ENCODE measurements around the gene LMOD3.

The LMOD3 gene

DNA sequence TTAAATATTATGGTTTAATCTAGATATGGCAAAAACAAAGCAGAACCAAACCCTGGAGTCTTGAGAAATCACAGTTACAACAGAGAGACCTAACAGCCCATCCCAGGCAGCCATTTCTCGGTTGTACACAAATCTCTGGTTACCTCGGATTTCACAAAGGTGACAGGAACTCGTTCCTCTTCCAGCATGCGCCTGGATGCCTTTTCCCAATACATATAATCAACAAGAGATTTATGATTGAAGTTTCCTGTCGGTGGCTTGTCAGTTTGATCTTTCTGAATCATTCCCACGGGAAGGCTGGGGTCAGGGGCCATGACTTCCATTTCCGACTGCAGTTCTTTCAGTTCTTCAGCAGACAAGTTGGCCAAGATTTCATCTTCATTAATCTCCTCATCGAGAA is 445 bp downstream of the LMOD3 start:
- DNase-seq (ENCODE audit: low spot score): no peak

DNA sequence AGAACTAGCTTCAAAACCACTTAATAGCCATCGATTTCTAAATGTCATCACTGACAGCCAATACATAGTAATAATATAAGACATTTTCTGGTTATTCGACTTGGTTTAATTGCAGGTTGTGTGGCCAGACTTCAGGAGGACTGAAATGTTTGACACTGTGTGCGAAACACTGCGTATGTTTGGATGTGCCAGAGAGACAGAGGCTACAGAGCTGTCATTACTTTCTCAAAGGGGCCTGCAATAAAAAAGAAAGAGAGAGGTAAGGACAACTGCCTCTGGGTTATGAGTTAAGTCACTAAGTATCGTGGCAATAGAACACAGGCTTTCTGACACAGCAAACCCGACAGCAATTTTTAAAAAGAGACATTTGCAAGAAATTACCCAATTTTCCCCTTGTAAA is 882 bp downstream of the LMOD3 start:
- DNase-seq (ENCODE audit: low spot score): no peak

DNA sequence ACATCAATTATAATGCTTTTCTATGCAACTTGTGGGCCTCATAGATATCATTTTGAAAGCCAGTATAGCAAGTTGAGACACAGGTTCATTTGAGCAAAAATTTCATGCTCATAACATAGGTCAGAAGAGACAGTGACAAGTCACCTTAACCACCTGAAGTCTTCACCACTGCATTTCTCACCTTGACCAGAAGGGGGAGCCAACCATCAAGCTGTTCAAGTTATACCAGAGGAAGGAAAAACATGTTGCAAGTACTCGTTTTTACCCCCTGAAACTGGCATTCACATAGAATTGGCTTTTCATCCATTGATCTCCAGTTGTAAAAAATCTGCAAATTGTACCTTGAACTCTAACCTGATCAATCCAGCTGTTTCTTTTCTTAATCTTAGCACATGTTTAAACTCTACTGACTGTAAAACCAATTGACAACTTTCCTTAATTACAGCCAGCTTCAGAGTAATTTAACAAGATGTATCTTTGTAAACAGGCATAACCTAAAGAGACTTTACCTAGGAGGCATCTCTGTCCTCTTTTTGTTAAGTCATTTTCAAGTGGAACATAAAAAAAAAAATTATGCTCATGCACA is 1.4 kb downstream of the LMOD3 start:
- DNase-seq (ENCODE audit: low spot score): peak; percentile 66

DNA sequence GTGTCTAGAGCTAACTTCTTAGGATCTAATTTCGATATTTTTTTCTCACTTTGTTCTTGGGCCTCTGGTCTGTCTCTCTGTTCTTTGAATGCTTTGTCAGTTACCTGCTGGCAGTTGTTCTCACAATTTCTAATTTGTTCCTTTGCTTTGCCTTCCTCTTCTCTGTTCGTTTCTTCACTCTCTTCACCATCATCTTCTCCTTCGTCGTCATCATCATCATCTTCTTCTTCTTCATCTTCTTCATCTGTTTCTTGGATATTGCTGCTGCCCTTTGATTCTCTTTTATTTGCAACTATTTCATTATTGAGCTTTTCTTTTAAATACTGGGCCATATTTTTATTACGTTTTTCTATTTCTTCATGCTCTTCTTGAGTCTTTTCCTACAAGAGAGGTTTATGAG is 2.7 kb downstream of the LMOD3 start:
- no peak for DNase-seq (ENCODE audit: low spot score)

DNA sequence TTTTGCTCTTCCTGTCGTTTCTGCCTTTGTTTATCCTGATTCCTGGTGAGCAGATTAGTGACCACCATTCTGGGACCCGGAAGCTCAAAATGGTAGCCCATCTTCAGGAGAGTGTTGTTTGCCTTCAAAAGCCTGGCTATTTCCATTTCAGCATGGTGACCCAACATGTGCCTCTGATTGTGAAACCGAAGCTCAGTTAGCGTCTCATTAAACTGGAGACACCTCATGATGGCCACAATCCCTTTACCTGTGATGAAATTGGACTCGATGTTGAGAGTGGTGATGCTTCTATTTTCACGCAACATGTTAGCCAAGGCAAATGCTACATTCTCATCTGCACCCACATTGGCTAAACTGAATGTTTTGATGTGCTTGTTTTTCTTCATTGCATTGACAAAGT is 3.3 kb downstream of the LMOD3 start:
- DNase-seq (ENCODE audit: low spot score): no peak

DNA sequence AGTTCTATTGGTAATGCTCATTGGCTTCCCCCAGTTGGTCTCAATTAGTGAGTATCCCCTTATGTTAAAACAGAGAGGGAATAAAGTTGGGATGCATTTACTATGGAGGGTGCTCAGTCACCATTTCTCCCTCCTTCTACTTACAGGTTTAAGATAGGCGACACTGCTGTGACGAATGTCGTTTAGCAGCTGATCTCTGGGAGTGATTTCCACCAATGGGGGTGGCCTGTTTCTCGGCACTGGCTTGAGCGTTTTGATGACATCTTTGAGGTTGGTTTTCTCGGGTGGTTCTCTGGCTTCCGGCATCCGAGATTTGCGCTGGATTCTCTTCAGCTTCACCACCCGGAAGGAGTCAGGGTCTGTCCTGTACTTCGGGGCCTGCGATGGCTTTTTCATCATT is 3.8 kb downstream of the LMOD3 start:
- no peak for DNase-seq (ENCODE audit: low spot score)

DNA sequence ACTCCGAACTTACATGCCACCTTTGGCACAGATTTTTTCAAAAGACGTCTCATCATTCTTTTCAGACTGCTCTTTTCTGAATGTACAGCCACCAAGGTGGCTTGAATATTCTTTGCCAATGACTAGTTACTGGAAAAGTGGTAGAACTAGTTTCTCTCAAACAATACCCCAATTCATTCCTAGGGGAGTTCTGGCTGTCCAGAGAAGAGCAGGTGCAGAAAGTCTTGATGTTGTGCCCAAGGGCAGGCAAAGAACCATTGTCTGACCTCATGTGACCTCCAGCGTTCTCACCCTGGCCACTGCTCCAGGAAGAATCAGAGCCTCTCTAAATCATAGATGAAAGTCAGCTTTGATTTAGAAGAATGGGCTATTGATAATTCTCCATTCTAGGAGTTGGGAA is 5.5 kb downstream of the LMOD3 start:
- peak; percentile 50 for DNase-seq (ENCODE audit: low spot score)

DNA sequence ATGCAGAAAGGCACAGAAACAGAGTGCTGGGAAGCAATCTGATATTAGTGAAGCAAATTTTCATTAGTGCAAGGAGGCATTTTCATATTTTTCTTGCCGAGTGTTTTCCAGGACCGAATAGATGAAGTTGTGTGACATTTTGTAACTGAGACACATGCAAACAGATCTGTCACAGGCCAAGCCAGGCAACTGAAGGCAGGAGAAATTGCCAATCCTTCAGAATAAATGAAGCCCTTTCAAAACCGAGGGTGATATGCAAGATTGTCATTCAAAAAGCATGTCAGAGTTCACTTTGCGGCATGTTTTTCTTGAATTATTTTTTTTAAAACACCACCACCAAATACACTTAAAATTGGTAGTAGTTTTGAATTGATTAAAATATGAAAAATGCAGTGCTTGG is 6.2 kb downstream of the LMOD3 start:
- no peak for DNase-seq (ENCODE audit: low spot score)

DNA sequence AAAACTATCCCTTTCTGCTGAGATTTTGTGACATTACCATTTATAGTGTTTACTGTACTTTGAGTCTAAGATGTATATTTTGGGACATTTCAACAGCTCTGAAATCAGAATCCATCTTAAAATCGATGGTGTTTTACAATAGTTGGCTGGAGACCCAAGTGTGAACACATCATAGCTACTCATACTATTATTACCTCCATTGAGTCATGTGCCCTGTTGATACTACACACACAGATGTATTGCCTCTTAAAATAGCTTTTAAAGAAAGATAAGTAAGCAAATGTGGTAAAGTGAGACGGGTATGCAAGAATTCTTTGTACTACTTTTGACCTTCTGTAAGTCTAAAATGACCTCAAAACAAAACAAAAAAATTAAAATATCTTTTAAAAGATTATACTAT is 6.7 kb downstream of the LMOD3 start:
- DNase-seq (ENCODE audit: low spot score): no peak

DNA sequence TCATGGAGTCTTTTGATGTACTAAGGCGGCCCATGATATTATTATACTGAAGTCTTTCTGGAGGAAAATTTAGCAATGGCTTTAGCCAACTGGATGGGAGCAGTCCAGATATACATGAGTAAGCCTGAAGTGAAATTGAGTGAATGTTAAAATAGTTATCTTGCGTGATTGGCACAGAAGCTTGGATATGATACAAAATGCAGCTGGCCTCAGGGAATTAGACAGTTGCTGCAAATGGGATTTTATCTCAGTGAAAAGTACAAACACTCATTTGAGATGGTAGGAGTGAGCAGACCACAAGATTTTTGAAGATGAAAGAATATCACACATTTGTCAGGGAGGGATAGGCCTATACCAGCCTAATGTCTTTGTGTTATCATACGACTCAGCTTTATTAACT is 8.9 kb downstream of the LMOD3 start:
- DNase-seq (ENCODE audit: low spot score): no peak

DNA sequence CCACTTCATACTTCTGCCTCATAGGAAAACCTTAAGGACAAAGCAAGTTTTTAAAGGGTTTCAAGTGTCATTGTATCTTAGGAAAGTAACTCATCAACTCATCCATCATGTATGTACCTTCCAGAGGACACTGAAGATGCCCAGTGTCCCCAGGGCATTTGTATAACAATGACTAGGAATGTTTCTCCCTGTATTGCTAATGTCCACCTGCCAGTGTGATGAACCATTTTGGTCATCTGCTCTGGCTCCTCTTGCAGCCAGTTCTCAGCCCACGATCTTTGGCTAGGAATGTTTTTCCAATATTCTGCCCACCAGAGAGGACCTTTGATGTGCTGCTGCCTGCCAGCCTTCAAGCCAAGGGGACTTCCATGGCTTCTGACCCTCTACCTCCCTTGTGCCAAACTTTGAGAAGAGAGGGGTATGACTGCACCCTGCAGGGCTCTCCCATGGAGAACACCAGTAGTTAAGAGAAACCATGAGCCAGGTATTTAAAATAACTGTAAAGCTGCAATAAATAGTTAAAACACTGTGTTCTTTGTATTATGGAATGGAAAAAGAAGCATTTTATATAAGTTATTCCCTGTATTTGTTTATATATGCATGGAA is 11.4 kb downstream of the LMOD3 start:
- no peak for DNase-seq (ENCODE audit: low spot score)

DNA sequence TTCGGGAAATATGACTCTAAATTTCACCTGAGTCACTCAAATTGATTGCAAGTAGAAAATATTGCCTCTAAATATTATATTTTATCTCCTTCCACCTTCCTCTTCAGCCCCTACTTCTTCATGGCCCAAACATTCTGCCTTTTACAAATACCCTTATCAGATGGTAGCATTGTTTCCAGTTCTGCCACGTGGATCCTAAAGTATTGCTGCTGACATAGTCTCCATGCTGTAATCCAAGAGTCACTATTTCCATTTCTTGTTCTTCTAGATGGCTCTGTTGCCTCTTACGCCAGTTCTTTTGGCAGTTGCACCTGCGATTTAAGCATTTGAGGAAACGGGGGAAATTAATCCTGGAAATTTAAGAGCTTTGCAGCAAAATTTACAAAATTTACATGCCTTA is 13.6 kb downstream of the LMOD3 start:
- no peak for DNase-seq (ENCODE audit: low spot score)

DNA sequence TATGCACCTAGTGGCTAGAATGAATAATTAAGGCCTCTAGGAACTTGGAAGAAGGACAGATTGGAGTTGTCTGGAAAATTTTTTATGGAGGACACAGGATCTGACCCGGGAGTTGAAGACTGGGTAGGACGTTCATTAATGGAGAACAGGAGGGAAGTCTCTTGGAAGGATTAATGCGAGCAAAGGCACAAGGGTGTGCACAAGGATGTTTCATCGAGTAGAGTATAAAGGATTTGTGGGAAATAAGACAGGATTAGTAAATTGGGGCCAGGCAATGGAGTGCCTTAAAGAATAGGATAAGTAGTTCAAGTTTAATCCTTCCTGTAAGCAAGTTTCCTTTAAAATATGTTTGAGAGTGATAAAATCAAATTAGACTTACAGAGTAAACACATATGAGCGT is 14.6 kb downstream of the LMOD3 start:
- no peak for DNase-seq (ENCODE audit: low spot score)

DNA sequence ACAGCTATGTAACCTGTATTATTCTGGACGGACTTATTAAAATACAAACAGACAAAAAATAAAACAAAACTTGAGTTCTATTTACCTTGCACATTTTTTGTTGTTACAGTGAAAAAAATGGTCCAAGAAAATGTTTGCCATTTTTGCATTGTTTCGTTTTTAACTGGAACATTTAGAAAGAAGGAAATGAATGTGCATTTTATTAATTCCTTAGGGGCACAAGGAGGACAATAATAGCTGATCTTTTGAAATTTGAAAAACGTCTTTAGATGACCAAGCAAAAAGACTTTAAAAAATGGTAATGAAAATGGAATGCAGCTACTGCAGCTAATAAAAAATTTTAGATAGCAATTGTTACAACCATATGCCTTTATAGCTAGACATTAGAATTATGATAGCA is 17.1 kb downstream of the LMOD3 start:
- DNase-seq (ENCODE audit: low spot score): no peak

DNA sequence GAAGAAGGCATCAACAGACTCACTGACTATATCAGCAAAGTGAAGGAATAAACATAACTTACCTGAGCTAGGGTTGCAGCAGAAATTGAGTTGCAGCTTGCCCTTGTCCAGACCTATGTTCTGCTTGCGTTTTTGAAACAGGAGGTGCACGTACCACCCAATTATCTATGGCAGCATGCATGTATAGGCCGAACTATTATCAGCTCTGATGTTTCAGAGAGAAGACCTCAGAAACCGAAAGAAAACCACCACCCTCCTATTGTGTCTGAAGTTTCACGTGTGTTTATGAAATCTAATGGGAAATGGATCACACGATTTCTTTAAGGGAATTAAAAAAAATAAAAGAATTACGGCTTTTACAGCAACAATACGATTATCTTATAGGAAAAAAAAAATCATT is 17.8 kb downstream of the LMOD3 start:
- DNase-seq (ENCODE audit: low spot score): no peak

DNA sequence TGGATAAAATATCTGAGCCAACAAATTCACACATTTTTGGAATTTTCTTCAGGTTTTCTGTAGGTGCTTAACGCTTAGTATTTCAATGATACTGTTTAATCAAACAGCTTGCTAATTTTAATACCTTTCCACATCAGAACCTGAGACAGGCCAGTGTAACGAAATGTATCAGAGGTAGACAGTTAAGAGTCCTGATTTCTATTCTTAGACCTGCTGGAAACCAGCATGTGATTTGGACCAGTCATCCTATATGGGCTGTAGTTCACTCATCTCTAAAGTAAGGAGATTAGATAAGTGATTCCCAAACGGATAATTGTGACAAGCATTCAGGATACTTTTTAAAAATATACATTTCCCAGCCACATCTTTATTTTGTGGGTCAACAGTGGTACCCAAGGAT is 19.3 kb downstream of the LMOD3 start:
- DNase-seq (ENCODE audit: low spot score): no peak

DNA sequence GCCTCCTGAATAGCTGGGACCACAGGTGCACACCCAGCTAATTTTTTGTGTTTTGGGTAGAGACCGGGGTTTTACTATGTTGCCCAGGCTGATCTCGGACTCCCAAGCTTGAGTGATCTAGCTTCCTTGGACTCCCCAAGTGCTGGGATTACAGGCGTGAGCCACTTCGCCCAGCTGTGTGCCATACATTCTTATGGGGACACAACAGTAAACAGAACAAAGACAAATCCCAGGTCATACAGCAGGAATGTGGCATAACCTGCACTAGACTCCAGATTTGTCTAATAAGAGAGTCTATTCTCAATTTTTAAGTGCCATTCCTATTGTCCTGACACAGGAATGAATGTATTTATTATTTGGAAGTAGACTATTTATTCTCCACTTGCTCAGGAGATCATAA is 20.0 kb downstream of the LMOD3 start:
- DNase-seq (ENCODE audit: low spot score): no peak

DNA sequence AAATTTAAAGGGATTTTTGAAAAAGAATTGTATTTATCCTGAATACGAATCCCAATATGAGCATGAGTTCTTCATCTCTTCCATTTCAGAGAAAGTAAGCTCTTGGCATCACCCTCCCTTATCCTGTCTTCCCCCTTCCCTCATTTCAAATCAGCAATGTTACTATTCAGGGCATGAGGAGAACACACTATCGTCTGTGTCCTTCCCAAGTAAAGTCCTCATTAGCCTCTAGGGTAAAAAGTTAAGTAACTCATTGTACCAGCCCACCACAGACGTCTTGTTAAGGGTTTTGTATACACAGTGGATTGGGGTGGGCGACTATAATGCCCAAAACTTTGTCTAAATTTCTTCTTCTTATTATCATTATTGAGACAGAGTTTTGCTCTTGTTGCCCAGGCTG is 22.8 kb downstream of the LMOD3 start:
- DNase-seq (ENCODE audit: low spot score): no peak

DNA sequence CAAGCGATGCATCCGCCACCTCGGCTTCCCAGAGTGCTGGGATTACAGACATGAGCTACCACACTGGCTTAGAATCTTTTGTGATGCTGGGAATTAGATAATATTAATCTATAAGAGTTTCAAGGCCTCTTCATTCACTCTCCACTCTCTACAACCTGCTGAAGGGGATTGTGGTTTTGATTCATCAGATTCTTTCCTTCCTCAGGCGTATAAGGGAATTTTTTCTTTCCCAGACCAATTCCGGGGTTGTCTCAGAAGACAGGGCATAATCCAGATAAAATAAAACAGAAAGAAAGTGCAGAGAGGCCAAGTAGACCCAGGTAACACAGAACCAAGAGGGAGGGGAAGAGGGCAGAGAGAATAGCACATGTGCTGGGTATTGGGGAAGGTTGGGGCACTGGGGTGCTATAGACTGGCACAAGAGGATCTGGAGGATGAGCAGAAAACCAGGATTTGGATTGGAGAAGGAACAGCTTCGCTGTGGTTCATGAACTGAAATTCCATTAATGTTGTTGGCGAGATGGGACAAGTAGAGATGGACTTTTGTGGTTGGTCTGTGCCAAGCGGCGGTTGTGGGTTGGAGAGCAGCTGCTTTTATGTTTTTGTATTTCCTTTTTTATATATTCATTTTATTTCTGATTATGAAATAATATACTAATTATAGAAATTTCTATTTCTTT is 24.8 kb downstream of the LMOD3 start:
- no peak for DNase-seq (ENCODE audit: low spot score)

DNA sequence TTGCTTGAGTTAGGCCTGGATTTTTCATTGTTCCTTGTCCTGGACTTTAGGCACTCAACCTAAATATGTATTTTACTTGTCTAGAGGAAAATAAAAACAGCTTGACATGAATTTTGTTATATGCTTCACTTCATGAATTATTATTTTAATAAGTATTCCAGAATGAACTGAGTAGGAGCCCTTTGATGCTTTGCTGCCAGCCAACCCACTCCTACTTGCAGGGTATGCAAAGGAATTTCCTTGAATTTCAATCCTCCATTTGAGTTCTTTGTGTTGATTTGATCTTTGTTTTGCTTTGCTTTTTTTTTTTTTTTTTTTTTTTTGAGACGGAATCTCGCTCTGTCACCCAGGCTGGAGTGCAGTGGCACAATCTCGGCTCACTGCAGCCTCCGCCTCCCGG is 26.1 kb downstream of the LMOD3 start:
- no peak for DNase-seq (ENCODE audit: low spot score)

DNA sequence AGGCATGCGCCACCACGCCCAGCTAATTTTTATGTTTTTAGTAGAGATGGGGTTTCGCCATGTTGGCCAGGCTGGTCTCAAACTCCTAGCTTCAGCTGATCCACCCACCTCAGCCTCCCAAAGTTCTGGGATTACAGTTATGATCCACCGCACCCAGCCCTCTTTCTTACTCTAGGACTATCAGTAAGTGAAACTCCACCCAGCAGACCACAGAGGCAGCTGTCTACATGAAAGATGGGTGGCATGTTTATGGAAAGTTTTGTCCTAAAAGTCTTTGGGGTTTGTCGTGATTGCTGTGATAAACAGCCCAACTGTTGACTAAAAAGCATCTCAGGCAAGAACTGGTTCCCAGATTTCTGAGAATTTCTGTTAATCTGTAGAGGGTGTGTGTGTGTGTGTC is 26.8 kb downstream of the LMOD3 start:
- no peak for DNase-seq (ENCODE audit: low spot score)

DNA sequence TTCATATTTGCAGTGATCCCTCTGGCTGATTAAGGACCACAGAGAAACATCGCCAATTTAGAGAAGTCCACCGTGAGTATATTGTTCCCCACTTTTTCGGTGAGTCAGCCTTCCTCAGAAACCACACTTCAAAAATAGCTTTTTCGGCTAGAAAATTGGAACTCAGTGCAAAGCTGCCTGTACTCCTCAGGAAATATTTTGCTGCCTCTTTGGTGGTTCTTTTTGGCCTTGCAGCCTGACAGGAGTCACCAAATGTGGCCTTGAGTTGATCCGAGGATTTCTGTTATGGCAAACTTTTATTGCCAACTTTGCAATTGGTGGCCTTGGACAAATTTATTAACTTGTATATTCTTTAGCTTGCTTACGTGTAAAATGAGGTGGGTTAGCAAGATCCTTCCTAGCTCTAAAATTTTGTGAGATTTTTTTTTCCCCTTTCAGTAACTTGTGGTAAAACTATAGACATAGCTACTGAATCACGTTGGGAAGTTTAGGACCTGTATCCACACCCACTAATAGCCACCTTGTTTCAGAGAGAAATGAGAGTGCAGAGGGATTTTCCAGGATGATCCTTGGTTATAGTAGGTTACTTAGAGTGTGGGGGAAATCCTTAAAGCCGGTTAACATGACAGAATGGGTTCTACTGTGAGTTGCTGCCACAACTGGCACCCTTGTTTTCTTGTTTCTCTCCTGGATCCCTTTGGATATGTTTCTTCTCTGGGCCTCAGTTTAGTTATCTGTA is 27.8 kb downstream of the LMOD3 start:
- no peak for DNase-seq (ENCODE audit: low spot score)

DNA sequence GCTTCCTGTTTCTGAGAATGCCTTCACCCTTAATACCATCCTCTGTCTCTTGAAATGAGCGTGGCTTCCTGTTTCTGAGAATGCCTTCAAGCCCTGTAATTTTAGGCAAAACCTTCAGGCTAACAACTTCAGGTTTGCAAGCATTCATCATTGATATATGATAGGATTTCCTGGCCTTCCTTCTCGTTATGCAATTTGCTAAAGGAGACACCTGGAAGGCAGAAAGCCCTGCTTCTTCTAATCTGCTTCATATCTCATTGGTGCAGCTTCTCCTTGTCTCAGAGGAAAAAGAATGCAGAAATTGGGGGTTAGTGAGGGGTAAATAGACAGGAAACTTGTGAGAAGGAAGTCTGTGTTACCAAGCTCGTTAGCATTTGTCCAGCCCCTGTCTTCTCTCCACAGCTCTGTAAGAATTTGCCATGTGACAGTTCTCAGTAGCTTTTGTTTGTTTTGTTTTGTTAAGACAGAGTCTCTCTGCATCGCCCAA is 30.3 kb downstream of the LMOD3 start:
- DNase-seq (ENCODE audit: low spot score): no peak

Data from COLO829 (cell line).